ENCODE measurements around the gene PDGFB.
A peak's percentile ranks its signal among the peaks of the same experiment; 100 is the strongest.
"Not testable (repeated sequence)": the region's sequence is repeated elsewhere in the genome, so short reads cannot be mapped to it uniquely, and the experiment has no call there.

PDGFB gene

DNA sequence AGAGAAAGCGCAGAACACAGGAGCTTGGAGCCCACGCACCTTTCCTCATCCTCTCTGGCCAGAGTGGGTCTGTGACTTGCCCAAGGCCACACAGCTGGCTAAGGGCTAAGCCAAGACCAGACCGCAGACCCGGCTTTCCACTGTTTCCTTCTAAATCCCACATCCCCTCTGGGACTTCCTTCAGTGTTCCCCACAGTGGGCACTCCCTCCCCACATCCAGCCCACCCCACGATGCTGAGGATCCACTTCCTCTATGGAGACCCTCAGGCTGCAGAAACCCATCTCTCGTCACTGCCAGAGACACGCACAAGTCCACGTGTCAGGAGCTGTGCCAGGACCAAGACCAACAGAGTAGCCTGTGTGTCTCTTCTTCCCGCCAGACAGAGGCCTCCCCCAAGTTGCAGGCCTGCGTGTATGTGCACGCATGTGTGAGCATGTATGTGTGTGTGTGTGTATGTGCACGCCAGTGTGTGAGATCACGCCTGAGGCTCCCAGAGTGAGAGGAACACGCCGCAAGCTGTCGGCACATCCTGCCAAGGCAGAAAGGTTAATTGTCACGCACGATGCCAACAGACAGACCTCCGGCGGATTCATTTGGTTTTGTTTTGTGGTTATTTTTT lies 21.6 kb downstream of the PDGFB start:
- no peak for DNase-seq

DNA sequence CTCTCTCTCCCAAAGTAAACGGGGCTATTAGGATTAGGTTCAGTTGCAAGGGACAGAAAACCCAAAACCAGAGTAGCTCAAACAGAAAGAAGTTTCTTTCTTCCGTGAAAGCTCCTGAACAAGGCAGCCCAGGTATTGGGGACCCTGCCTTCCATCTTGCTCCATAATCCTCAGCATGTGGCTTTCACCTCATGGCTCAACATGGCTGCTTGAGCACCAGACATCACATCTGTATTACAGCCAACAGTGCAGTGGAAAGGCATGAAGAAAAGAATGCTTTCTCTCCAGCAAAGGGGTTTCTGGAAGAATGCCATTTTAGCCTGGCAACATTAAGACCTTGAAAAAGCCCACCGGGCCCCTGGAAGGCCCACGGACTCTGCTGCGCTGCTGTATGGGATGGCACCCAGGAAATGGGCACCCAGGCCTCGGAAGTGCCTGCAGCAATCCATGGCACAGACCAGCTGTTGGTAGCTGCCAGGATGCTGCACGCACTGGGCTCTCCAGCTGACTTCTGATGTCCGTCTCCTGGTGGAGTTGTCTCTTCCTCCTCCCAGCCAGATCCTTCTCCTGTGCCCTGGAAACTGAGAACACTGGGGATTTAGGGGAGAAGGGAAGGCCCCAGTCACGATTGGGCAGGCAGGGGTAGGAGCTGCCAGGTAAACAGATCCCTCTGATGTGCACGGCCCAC lies 22.6 kb downstream of the PDGFB start:
- no peak for DNase-seq

DNA sequence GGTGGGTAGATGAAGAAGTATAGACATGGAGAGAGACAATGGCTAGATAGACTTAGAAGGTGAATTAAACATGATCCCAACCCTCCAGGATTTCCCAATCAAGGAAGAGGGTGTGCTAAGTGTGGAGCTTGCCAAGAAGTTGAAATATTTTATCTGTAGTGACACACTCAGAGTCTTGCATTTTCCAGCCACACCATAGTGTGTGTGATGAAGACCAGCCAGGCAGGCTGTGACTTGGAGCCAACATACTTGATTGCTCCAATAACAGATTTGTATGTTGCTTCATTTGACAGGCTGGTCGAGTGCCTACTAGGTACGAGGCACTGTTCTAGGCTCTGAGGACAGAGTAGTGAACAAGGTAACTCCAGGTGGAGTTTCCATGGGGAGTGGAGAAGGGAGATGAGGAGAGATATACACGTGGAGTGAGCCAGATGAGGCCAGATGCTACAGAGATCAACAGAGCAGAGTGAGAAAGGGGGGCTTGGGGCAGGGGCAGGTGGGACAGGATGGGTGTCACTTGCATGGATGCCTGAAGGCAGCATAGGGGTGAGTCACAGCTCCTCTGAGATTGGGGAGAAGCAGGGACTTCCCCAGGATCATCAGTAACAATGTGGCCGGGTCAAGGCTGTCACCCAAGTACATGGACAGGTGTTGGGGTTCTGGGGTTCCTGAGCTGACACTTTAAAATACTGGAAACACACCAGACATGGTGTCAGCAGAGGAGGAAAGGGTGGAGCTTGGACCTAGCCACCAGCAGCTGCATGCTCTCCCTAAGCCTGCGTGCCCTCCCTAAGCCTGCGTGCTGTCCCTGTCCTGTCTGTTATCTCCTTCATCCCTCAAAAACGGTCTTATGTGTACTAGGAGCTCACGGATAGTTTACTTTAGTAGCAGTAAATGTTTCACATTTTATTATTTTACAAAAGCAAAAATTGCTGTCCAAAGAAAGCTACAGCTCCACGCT lies 23.6 kb downstream of the PDGFB start:
- no peak for DNase-seq

DNA sequence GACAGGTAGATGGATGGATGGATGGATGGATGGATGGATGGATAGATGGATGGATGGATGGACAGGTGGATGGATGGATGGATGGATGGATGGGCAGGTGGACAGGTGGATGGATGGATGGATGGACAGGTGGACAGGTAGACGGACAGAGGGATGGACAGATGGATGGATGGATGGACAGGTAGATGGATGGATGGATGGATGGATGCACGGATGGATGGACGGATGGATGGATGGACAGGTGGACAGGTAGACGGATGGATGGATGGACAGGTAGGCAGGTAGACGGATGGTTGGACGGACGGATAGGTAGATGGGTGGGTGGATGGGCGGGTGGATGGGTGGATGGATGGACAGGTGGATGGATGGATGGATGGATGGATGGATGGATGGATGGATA lies 24.3 kb downstream of the PDGFB start:
- DNase-seq = no peak

GRCh38 chr22:39219071-39220039 lies 25.4 kb downstream of the PDGFB start:
- peak; percentile 14 for DNase-seq

GRCh38 chr22:39218432-39218831 lies 26.4 kb downstream of the PDGFB start:
- not testable (repeated sequence) for DNase-seq

DNA sequence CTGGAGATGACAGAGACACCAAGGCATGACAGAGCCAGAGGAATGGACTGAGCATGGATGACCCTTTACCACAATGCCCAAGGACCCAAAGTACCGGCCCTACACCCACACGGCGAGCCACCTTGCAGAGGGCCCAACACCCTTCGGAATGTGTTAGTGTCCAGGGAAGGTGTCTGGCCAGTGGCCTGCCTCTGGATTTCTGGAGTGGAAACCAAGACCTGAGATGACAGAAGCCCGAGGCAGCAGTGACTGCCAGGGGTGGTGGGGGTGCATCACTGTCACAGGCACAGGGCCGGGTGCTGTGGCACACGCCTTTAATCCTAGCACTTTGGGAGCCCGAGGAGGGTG lies 28.7 kb downstream of the PDGFB start:
- DNase-seq = peak; percentile 23

DNA sequence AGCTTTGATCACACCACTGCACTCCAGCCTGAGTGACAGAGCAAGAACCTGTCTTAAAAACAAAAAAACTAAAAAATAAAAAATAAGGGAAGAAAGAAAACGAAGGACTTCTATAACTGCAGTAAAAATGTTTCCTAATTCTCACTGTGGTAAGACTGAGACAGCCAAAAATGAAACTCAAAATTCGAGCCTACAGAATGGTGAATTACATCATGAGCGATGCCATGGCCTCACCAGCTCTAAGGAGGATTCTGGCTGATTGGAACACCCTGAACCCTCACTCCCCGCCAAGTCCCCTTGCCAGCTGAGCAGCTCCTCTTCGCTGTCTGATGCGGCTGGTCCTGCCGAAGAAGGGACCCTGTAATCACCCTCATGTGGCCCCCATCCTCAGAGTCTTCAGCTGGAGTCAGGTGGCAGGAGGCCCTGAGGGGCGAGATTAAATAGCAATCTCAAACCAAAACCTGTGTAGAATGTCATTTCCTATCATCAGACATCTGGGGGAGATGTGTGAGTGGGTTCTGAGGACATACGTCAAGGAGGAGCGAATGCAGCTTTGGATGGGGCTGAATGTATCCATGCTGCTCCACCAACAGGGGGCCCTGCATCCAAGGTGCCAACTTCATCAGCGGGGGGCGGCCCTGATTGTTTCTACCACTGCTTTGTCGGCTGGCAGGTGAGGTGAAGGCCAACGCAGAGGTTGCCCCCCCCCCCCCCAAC lies 29.2 kb downstream of the PDGFB start:
- peak; percentile 24 for DNase-seq

- DNase-seq = no peak
These were observed 29.7 kb downstream of the PDGFB start for GRCh38 chr22:39215070-39215396.

DNA sequence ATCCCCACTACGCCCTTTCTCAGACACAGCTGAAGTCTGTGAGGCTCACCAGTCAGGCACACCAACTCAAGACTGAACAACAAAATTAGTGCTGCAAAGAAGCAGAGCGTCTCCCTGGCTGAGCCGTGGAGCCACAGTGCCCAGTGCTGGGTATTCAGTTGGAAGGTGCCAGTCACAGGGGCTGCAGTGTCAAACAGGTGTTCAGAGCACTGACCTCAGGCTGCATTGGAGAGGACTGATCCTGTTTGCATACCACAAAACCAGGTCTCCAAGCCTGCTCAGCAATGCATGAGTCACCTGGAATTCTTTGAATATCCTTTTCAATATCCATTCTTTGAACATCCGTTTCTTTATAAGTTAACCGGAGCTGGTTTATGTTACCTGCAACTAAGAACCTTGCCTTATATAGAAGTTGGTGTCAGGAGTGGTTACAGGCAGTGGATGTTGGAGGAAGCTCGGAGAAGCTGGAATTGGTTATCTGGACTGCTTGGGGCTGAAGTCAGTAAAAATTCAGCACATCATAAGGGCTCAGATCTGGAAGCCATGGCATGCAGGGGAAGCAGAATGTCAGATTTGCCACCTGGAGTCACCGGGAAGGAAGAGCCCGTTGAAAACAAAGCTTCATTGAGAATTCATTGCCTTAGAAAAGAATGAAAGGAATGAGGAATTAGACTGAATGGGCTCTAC lies 30.3 kb downstream of the PDGFB start:
- DNase-seq = peak; percentile 21

GRCh38 chr22:39214006-39214382 lies 30.8 kb downstream of the PDGFB start:
- DNase-seq = no peak

GRCh38 chr22:39212721-39213376 lies 31.9 kb downstream of the PDGFB start:
- peak; percentile 17 for DNase-seq

- DNase-seq = peak; percentile 24
These were observed 35.0 kb downstream of the PDGFB start for GRCh38 chr22:39209756-39210155.

GRCh38 chr22:39208013-39208680 lies 36.6 kb downstream of the PDGFB start:
- peak; percentile 23 for DNase-seq

GRCh38 chr22:39207141-39208012 lies 37.4 kb downstream of the PDGFB start:
- DNase-seq = peak; percentile 20

DNA sequence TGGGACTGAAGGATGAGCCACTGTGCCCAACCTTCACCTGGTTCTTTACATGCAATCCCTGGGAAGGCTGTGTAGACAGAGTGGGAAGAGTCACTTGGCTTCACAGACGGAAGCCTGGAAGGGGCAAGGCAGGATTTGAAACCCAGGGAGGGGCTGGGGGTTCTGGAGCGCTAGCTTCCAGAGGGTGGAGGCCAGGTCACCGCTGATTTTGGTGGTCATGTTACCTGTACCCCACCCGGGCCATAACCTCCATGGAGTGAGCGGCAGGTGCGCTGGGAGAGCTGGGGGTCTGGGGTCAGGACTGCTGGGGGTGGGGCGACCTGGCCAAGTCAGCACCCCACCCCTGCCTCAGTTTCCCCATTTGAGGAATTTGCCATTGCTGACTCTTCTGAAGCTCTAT lies 38.3 kb downstream of the PDGFB start:
- no peak for DNase-seq

DNA sequence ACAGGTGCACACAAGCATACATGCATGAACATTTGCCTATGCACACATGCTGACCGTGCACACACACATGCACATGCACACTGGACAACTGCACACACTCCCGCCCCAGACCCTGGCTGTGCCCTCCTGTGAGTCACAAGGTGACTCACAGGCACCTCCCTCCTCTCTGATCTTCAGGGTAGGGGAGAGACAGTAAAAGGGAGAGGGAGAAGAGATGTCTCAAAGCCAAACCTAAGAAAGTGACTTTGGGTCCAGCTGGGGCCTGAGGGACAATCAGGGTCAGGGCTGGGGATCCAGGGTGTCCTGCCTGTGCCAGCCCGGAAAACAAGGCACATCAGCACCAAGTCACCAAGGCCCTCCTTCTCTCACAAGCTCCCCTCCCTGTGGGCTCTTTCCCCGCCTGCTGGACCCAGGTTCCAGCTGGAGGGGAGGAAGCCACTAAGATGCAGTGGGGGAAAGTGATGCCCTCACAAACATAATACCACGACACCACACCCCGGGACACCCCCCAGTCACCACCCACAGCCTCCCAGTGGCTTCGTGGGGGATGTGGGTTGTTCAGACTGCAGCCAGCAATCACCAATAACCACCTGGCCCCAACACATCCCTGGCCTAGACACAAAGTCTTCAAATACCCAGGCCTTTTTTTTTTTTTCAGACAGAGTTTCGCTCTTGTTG lies 39.3 kb downstream of the PDGFB start:
- DNase-seq = peak; percentile 44

DNA sequence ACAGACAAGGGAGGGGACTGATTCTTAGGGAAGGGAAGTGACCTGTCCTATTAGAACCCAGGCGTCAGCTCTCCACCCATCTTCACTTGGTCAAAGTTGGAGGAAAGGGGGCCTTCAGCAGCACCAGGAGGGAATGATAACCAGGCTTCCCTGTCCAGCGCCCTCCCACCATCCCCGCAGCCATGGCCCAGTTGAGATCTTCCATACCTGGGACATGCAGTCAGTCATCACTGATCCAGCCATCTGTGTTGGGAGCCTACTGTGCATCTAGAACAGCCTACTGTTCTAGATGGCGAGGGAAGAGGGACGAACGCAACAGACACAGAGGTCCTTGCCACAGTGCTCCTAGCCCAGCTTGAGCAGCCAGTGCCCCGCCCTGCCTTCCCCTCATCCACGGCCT lies 40.6 kb downstream of the PDGFB start:
- no peak for DNase-seq

DNA sequence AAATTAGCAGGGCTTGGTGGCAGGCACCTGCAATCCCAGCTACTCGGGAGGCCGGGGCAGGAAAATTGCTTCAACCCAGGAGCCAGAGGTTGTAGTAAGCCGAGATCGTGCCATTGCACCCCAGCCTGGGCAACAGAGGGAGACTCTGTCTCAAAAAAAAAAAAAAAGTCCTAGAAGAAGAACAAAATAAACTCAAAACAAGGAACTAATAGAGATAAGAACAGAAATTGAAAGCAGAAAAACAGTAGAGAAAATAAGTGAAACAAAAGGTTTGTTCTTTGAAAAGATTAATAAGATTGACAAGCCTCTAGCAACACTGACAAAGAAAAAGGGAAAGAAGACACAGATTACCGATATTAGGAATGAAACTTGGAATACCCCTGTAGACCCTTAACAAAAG lies 47.2 kb downstream of the PDGFB start:
- no peak for DNase-seq
